GM18907 (cell line): ENCODE measurements around the gene SH3GL1.

ENCODE experiments used
- ATAC-seq: cut with Tn5 transposase; IDR thresholded peaks from one replicate; pipeline ENCODE4 v1.9.1; 2021; ENCODE audit warnings: mild to moderate bottlenecking, moderate library complexity; ENCODE audit not compliant: unreplicated experiment

The SH3GL1 gene

GRCh38 chr19:4376671-4376990 is 23.7 kb downstream of the SH3GL1 start:
- ATAC-seq = no peak

- ATAC-seq = no peak
Observed at GRCh38 chr19:4376028-4376670, 24.2 kb downstream of the SH3GL1 start.

- peak; percentile 40 for ATAC-seq
Observed at GRCh38 chr19:4375164-4376027, 25.0 kb downstream of the SH3GL1 start.

- ATAC-seq = no peak
Observed at GRCh38 chr19:4374498-4375163, 25.7 kb downstream of the SH3GL1 start.

- ATAC-seq = no peak
Observed at GRCh38 chr19:4373601-4374497, 26.5 kb downstream of the SH3GL1 start.

- no peak for ATAC-seq
Observed at GRCh38 chr19:4373013-4373367, 27.4 kb downstream of the SH3GL1 start.

- ATAC-seq = no peak
Observed at GRCh38 chr19:4372165-4373012, 28.0 kb downstream of the SH3GL1 start.

- no peak for ATAC-seq
Observed at GRCh38 chr19:4371247-4372164, 28.8 kb downstream of the SH3GL1 start.

GRCh38 chr19:4370418-4371041 is 29.8 kb downstream of the SH3GL1 start:
- ATAC-seq = no peak

GRCh38 chr19:4369888-4370260 is 30.5 kb downstream of the SH3GL1 start:
- ATAC-seq = no peak

- peak; percentile 60 for ATAC-seq
Observed at GRCh38 chr19:4369109-4369887, 31.0 kb downstream of the SH3GL1 start.

- no peak for ATAC-seq
Observed at GRCh38 chr19:4368128-4368820, 32.1 kb downstream of the SH3GL1 start.

GRCh38 chr19:4367781-4368127 is 32.6 kb downstream of the SH3GL1 start:
- no peak for ATAC-seq

GRCh38 chr19:4367336-4367723 is 33.0 kb downstream of the SH3GL1 start:
- no peak for ATAC-seq

GRCh38 chr19:4366666-4367335 is 33.5 kb downstream of the SH3GL1 start:
- no peak for ATAC-seq

- no peak for ATAC-seq
Observed at GRCh38 chr19:4365791-4366665, 34.3 kb downstream of the SH3GL1 start.
